HG03135 (cell line): ENCODE data around the gene WNT3.
"Not testable (repeated sequence)": the region's sequence is repeated elsewhere in the genome, so short reads cannot be mapped to it uniquely, and the experiment has no call there.

Experiments
- ATAC-seq: cut with Tn5 transposase; IDR thresholded peaks from one replicate; pipeline ENCODE4 v1.9.1; 2021; ENCODE audit warnings: mild to moderate bottlenecking, moderate library complexity; ENCODE audit not compliant: unreplicated experiment

Gene WNT3

GRCh38 chr17:46768540-46768870, 50.0 kb downstream of the WNT3 start:
- ATAC-seq = no peak

- ATAC-seq = no peak
Observed at GRCh38 chr17:46766493-46767491, 51.7 kb downstream of the WNT3 start.

- no peak for ATAC-seq
Observed at GRCh38 chr17:46765453-46765852, 53.0 kb downstream of the WNT3 start.

- ATAC-seq = no peak
Observed at GRCh38 chr17:46764709-46765401, 53.6 kb downstream of the WNT3 start.

GRCh38 chr17:46764000-46764708, 54.3 kb downstream of the WNT3 start:
- ATAC-seq = no peak

GRCh38 chr17:46763416-46763815, 55.1 kb downstream of the WNT3 start:
- ATAC-seq = no peak

GRCh38 chr17:46759141-46759540, 59.4 kb downstream of the WNT3 start:
- ATAC-seq = no peak

- no peak for ATAC-seq
Observed at GRCh38 chr17:46758614-46759013, 59.9 kb downstream of the WNT3 start.

- ATAC-seq = not testable (repeated sequence)
Observed at GRCh38 chr17:46757588-46757987, 60.9 kb downstream of the WNT3 start.

- ATAC-seq = no peak
Observed at GRCh38 chr17:46756861-46757260, 61.6 kb downstream of the WNT3 start.

GRCh38 chr17:46756081-46756735, 62.3 kb downstream of the WNT3 start:
- ATAC-seq = no peak

GRCh38 chr17:46753776-46754175, 64.7 kb downstream of the WNT3 start:
- ATAC-seq = no peak

- ATAC-seq = no peak
Observed at GRCh38 chr17:46751425-46751824, 67.1 kb downstream of the WNT3 start.

GRCh38 chr17:46745376-46745775, 73.1 kb downstream of the WNT3 start:
- ATAC-seq = no peak

- no peak for ATAC-seq
Observed at GRCh38 chr17:46744441-46744840, 74.1 kb downstream of the WNT3 start.

GRCh38 chr17:46742565-46743270, 75.8 kb downstream of the WNT3 start:
- no peak for ATAC-seq

- ATAC-seq = no peak
Observed at GRCh38 chr17:46741122-46741730, 77.3 kb downstream of the WNT3 start.

- no peak for ATAC-seq
Observed at GRCh38 chr17:46739982-46740381, 78.5 kb downstream of the WNT3 start.

GRCh38 chr17:46738544-46738943, 79.9 kb downstream of the WNT3 start:
- no peak for ATAC-seq

- no peak for ATAC-seq
Observed at GRCh38 chr17:46737326-46737725, 81.2 kb downstream of the WNT3 start.
